NCI-H2227 treated with DMSO at 0.1 percent for 48 hours (cell line): ENCODE measurements around the gene NSUN5.
"Not testable (repeated sequence)": the region's sequence is repeated elsewhere in the genome, so short reads cannot be mapped to it uniquely, and the experiment has no call there.

Experiments
- DNase-seq: peaks from one replicate; lab custom pipeline; 2025; lab: John Stamatoyannopoulos, UW

Gene NSUN5

DNA sequence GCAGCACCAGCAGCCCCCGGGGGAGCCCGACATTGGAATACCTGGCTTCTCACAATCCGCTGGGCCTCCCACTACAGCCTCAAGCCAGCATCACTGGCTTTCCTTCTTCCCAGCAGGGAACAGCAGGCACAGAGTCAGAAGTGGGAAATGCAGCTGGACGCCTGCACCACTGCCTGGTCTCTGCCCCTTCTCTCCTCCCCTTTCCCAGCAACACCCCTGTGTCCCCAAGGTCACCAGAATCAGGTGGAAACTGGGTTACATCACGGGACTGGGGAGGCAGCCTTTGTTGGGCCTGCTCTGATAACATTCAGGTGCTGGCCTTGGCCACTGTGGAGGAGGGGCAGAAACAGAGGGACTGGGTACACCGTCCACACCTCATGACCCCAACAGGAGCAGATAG, 16.8 kb upstream of the NSUN5 start:
- not testable (repeated sequence) for DNase-seq

GRCh38 chr7:73324081-73324845, 15.6 kb upstream of the NSUN5 start:
- DNase-seq, result peak; percentile 44

DNA sequence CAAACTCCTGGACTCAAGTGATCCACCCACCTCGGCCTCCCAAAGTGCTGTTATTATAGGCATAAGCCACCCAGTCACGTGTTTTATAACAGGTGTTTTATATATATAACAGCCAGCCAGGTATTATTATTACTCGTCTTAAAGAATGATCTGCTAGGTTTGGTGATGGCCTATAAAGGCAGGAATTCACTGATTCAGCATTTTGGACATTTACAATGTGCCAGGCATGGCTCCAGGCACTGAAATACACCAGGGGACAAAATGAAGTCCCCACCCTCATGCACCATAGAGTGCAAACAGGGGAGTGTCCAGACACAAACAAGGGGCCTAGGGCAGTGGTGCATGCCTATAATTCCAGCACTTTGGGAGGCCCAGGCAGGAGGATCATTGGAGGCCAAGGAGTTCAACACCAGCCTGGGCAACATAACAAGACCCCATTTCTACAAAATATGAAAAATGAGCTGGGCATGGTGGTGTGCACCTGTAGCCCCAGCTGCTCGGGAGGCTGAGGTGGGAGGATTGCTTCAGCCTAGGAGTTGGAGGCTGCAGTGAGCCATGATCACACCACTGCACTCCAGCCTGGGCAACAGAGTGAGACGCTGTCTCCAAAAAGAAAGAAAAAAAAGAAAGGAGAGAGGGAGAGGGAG, 14.9 kb upstream of the NSUN5 start:
- not testable (repeated sequence) for DNase-seq

DNA sequence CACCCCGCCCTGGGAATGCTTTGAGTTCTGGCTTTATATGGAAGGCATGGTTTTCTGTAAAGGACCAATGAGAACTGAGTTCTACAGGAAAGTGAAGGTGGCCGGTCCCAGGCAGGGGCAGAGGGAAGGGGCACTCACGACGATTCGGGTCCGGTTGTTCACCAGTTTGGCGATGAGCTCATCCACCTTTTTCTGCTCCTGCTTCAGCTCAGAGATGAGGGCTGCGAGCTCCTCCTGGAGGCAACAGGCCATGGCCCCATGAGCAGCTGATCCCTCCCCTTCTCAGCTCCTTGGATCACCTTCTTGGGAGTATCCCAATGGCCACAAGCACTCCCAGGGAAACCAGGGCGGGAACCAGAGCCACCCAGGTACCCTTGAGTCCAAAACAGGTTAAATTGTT, 11.4 kb upstream of the NSUN5 start:
- DNase-seq, result not testable (repeated sequence)

- DNase-seq, result not testable (repeated sequence)
These were observed 10.9 kb upstream of the NSUN5 start for GRCh38 chr7:73319541-73319940.

- not testable (repeated sequence) for DNase-seq
These were observed 10.1 kb upstream of the NSUN5 start for GRCh38 chr7:73318656-73319204.

GRCh38 chr7:73316521-73316920, 7.9 kb upstream of the NSUN5 start:
- DNase-seq, result no peak

- no peak for DNase-seq
These were observed 5.6 kb upstream of the NSUN5 start for GRCh38 chr7:73314271-73314670.

GRCh38 chr7:73313521-73313906, 4.9 kb upstream of the NSUN5 start:
- DNase-seq, result no peak

DNA sequence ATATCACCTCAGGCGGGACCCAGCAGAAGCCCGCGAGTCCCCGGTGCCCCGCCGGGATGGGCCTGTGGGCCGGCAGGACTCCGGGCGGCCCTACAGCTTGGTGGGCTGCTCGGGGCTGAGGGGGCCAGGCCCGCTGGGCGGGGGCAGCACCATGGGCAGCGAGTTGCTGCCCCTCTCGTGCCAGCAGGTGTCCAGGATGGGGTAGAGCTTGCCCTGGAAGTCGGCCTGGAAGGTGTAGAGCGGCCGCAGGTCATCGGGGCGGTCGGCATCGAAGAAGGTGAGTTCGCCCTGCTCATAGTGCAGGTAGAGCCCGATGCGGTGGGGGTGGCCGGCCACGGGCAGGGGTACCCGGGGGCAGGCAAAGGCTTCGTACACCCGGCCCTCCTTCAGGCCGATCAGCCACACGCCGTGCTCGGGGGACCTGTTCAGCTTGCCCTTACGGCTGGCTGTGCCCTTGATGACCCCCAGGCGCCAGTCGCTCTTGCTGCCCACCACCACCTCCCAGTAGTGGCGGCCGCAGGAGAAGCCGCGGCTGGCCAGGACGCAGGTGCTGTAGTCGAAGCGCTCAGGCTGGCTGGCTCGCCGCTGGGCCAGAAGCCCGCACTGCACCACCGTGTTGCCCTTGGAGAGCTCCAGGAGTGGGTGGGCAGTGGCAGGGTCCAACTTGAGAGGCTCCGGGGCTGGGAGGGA, 4.3 kb upstream of the NSUN5 start:
- DNase-seq, result no peak

- not testable (repeated sequence) for DNase-seq
These were observed 2.8 kb upstream of the NSUN5 start for GRCh38 chr7:73311421-73311820.

- no peak for DNase-seq
These were observed 457 bp downstream of the NSUN5 start for GRCh38 chr7:73308074-73308664.

- DNase-seq, result no peak
These were observed 1.2 kb downstream of the NSUN5 start for GRCh38 chr7:73307436-73307835.

DNA sequence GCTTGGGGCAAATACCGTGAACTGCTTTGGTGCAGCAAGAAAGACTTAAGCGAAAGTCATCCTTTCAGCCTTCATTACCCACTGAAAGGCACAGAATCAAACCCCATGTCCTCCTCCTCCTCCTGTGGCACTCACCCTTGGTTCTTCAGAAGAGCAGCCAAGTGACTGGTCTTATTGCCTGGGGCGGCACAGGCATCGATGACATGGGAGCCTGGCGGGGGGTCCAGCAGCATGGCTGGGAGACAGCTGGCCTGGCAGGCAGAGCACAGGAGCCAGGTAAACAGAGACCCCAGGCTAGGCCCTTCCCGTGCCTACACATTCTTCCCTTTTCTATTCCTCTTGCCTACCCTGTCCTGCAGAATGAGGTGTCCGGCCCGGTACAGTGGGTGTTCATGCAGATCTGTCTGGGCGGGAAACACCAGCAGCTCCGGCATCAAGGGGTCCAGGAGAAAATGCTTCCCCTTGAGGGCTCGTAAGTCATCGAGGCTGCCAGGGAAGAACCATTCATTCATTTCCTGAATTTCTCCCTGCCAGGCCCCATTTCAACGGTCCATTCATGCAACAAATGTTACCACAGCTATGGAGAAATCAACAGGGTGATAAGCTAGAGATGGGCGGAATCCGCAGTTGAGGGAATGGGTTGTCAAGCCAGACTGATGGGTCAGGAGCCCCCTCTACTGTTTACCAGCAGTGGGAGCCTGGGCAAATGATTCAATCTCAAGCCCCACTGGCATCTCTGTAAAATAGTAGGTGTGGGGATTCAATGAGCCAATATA, 3.8 kb downstream of the NSUN5 start:
- DNase-seq, result not testable (repeated sequence)

DNA sequence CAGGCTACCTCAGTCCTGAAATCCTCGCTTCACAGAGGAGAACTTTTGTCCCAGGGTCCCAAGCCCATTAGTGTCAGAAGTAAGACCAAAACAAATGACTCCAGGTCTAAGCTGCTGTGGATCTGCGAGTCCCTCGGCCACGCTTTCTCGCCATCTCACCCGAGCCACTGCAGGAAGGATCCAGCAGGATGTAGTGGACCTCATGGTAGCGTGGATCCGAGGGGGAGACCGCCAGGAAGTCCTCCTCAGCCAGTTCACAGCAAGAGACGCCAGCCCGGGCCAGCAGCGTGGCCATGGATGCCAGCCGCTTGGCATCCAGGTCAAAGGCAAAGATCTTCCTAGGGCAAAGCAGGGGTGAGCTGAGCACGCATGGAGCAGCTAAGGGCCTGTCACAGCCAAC, 4.6 kb downstream of the NSUN5 start:
- DNase-seq, result no peak

DNA sequence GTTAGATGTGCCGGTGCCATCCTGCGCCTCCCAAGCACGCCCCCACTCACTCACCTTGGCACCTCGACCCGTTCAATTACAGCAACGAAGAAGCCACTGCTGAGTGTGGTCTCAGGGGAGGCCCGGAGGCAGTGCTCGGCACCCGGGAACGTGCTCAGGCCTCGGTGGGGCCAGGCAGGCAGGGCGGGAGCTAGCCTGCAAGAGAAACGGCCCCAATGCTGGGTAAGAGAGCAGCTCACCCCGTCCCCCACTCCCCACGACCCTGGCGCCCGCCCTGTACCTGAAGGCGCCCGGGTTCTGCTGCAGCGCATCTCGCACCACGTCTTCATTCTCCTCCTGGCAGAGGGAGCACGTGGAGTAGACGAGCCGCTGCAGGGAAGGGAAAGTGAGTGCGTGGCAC, 5.1 kb downstream of the NSUN5 start:
- no peak for DNase-seq

- not testable (repeated sequence) for DNase-seq
These were observed 5.8 kb downstream of the NSUN5 start for GRCh38 chr7:73302846-73303245.

DNA sequence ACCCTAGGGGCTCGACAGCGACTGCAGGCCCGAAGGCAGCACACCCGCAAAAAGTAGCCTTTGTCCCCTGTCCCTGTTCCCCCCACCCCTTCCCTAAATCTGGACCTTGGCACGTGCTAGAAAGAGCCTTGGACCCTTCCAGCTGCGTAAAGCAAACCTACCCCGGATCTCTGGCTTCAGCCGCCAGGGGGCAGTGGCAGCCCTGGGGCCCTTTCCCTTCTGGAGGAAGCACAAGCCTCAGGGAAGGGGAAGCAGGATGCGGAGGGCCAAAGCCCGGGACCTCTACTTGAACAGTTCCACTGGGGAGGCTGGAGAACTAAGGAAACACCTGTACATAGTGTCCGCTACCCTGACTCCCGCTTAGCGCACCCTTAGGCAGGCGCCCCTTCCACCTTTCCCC, 7.5 kb downstream of the NSUN5 start:
- not testable (repeated sequence) for DNase-seq

DNA sequence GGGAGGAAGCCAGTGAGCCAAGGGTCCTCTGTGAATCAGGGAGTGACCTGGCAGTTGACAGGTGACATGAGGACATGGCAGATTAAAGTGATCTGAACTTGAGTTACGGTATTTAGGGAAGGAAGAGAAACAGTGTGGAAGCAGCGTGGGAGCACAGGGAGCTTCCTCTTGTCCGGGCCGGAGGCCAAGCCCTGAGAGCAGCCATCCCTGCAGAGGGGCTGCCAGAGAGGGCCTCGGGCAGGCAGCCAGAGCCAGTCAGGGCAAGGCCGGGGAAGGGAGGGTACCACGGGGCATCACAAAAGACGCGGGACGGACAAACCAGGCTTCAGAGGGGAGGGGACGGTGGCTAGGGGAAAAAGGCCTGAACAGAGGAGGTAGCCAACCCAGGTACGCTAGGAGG, 8.8 kb downstream of the NSUN5 start:
- DNase-seq, result not testable (repeated sequence)

GRCh38 chr7:73297706-73298105, 10.9 kb downstream of the NSUN5 start:
- DNase-seq, result not testable (repeated sequence)

GRCh38 chr7:73297235-73297634, 11.4 kb downstream of the NSUN5 start:
- DNase-seq, result not testable (repeated sequence)
